Activated naive CD8-positive, alpha-beta T cell treated with anti-CD3 and anti-CD28 coated beads for 36 hours (primary cell): ENCODE data around the gene ARHGAP19. TPM values are rescaled to one million over a fixed set of nuclear protein-coding genes. Genes with fewer than 3 reads are reported as not detected.
A peak's percentile ranks its signal among the peaks of the same experiment; 100 is the strongest.

Experiments used
- DNase-seq: peaks from one replicate; pipeline ENCODE4 v3.0.0; 2021
- H3K27ac Mint-ChIP-seq: one replicate; pipeline ENCODE4 v1.8.0; 2022; ENCODE audit warnings: mild to moderate bottlenecking, moderate library complexity, mixed read lengths
- H3K27me3 Mint-ChIP-seq: one replicate; pipeline ENCODE4 v1.8.0; 2022; ENCODE audit warnings: mild to moderate bottlenecking, mixed read lengths
- H3K36me3 Mint-ChIP-seq: one replicate; pipeline ENCODE4 v1.8.0; 2021; ENCODE audit warnings: mild to moderate bottlenecking, mixed read lengths
- H3K4me1 Mint-ChIP-seq: one replicate; pipeline ENCODE4 v1.8.0; 2021; ENCODE audit warnings: mixed read lengths
- H3K4me3 Mint-ChIP-seq: one replicate; pipeline ENCODE4 v1.8.0; 2022; ENCODE audit warnings: mild to moderate bottlenecking, moderate library complexity, mixed read lengths
- H3K9me3 Mint-ChIP-seq: one replicate; pipeline ENCODE4 v1.8.0; 2022; ENCODE audit warnings: mixed read lengths
- total RNA-seq, 2 experiments: library from RNA; stranded (reverse); gene quantifications; one replicate each; pipeline ENCODE4 v1.2.3, GENCODE V29; 2021

Gene ARHGAP19
- total RNA-seq, 2 experiments from 2014 or later: 36.1 to 42.9 TPM

DNA sequence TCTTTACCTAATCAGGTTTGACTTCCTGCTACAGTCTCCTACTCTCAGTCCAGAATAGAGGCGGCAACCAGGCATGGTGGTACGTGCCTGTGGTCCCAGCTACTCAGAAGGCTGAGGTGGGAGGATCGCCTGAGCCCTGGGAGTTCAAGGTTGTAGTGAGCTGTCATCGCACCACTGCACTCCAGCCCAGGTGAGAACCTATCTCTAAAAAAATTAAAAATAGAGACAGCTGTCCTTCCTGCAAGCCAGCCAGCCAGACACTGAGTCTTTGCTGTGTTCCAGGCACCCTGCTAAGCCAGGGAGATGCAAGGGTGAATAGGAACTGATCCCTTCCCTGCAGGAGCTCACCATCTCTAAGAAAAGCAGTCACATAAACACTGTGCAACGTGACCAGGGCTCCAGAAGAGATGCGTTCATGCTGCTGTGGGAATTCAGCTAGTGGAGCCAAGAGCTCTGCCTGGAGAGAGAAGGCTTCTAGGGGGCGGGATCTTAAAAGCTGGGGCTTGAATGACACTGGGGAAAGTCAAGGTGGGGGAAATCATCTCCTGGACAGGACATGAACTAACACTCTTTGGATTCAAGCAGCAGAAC lies 84.6 kb downstream of the ARHGAP19 start:
- Mint-ChIP-seq H3K4me3 (no peak overlapping the region), H3K27me3 (peaks cover 7% of the 10 kb centered on the region), H3K4me1 (no peaks in the 10 kb centered on the region), H3K9me3 (no peaks in the 10 kb centered on the region), H3K27ac (no peak overlapping the region), H3K36me3 (no peaks in the 10 kb centered on the region)
- no peak for DNase-seq

GRCh38 chr10:97207131-97207530 lies 85.3 kb downstream of the ARHGAP19 start:
- H3K4me3 Mint-ChIP-seq: no peak overlapping the region
- H3K4me1 Mint-ChIP-seq: no peaks in the 10 kb centered on the region
- H3K27ac Mint-ChIP-seq: no peak overlapping the region
- H3K36me3 Mint-ChIP-seq: no peaks in the 10 kb centered on the region
- no peaks in the 10 kb centered on the region for H3K9me3 Mint-ChIP-seq
- peaks cover 9% of the 10 kb centered on the region for H3K27me3 Mint-ChIP-seq
- DNase-seq: no peak

GRCh38 chr10:97204826-97205679 lies 87.4 kb downstream of the ARHGAP19 start:
- Mint-ChIP-seq H3K27ac (no peak overlapping the region), H3K4me3 (no peak overlapping the region), H3K9me3 (no peaks in the 10 kb centered on the region), H3K36me3 (no peaks in the 10 kb centered on the region), H3K27me3 (peaks cover 10% of the 10 kb centered on the region), H3K4me1 (no peaks in the 10 kb centered on the region)
- DNase-seq: no peak

DNA sequence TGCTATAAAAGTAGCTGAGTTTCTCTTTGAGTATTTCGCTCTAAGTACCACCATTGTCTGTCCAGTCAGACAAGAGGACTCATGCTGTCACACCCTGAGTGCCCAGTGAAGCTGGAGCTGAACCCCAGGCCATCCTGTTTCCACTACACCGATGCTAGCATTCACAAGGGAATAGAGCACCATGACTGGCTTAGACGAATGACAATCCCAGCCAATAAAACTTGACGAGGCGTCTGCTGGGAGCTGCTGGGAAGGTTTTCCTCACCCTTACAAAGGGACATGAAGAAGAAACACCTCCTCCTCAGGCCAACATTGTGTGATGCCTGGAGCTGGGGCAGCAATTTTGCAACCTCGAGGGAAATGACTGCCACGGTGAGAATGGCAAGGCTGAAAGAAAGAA lies 89.2 kb downstream of the ARHGAP19 start:
- Mint-ChIP-seq H3K4me3 (no peak overlapping the region), H3K36me3 (no peaks in the 10 kb centered on the region), H3K27me3 (peaks cover 16% of the 10 kb centered on the region), H3K4me1 (peaks cover 4% of the 10 kb centered on the region), H3K27ac (no peak overlapping the region), H3K9me3 (no peaks in the 10 kb centered on the region)
- DNase-seq: no peak

GRCh38 chr10:97200616-97201015 lies 91.8 kb downstream of the ARHGAP19 start:
- H3K4me1 Mint-ChIP-seq: peaks cover 13% of the 10 kb centered on the region
- H3K27ac Mint-ChIP-seq: no peak overlapping the region
- DNase-seq: no peak
- no peaks in the 10 kb centered on the region for H3K9me3 Mint-ChIP-seq
- H3K4me3 Mint-ChIP-seq: no peak overlapping the region
- no peaks in the 10 kb centered on the region for H3K36me3 Mint-ChIP-seq
- peaks cover 18% of the 10 kb centered on the region for H3K27me3 Mint-ChIP-seq

DNA sequence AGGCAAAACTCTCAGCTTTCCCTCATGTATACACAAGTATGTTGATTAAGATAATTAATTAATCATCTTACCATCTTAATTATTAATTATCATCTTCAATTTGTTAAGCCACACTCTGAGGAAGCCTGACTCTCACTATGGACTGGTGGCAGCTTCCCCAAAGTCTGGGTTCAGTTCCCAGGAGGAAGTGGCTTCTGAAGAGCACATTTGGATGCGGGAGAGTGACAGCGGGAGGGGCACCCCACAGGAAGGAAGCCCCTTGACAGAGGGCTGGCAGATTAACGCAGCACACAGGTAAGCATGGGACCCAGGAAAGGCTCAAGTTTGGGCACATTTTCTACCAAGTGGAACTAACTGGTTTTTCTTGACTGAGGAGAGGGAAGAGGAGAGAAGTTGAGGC lies 93.3 kb downstream of the ARHGAP19 start:
- DNase-seq: no peak
- Mint-ChIP-seq H3K27me3 (peaks cover 30% of the 10 kb centered on the region), H3K9me3 (no peaks in the 10 kb centered on the region), H3K4me3 (no peak overlapping the region), H3K27ac (no peak overlapping the region), H3K4me1 (peaks cover 15% of the 10 kb centered on the region), H3K36me3 (no peaks in the 10 kb centered on the region)

GRCh38 chr10:97197030-97197500 lies 95.4 kb downstream of the ARHGAP19 start:
- Mint-ChIP-seq H3K27ac (no peak overlapping the region), H3K4me1 (peaks cover 15% of the 10 kb centered on the region), H3K9me3 (no peaks in the 10 kb centered on the region), H3K4me3 (peak overlapping the region; percentile 73), H3K27me3 (peaks cover 42% of the 10 kb centered on the region), H3K36me3 (no peaks in the 10 kb centered on the region)
- DNase-seq: no peak

GRCh38 chr10:97196223-97197029 lies 96.0 kb downstream of the ARHGAP19 start:
- peaks cover 46% of the 10 kb centered on the region for H3K27me3 Mint-ChIP-seq
- DNase-seq: peak; percentile 74
- peak overlapping the region; percentile 73 for H3K4me3 Mint-ChIP-seq
- H3K27ac Mint-ChIP-seq: no peak overlapping the region
- no peaks in the 10 kb centered on the region for H3K9me3 Mint-ChIP-seq
- no peaks in the 10 kb centered on the region for H3K36me3 Mint-ChIP-seq
- H3K4me1 Mint-ChIP-seq: peaks cover 15% of the 10 kb centered on the region

DNA sequence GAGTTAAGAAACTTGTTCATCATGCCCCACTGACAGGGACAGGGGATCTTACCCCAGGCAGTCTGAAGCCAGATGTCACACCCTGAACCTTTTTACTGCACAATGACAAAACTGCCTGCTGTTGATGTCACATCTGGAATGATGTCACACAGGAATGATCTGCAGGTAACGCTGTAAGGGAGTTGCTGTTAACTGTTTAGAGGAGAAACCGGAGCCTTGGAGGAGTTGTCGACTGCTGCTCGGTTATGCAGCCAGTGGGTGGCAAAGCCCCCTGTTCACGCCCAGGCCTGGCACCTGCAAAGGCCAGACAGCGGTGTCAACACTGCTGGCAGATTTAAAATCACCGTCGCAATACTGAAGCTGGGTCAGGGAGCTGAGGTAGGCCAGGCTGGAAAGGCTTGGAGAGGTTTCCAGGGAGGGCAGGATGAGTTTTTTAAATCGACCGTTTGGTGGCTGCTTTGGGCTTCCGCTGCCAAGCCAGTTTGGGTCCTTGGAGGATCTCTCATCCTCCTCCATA lies 96.7 kb downstream of the ARHGAP19 start:
- Mint-ChIP-seq H3K9me3 (no peaks in the 10 kb centered on the region), H3K4me1 (peaks cover 15% of the 10 kb centered on the region), H3K36me3 (no peaks in the 10 kb centered on the region), H3K4me3 (peak overlapping the region; percentile 71), H3K27me3 (peaks cover 48% of the 10 kb centered on the region), H3K27ac (no peak overlapping the region)
- DNase-seq: no peak

GRCh38 chr10:97192952-97193435 lies 99.4 kb downstream of the ARHGAP19 start:
- H3K36me3 Mint-ChIP-seq: no peaks in the 10 kb centered on the region
- no peak for DNase-seq
- H3K9me3 Mint-ChIP-seq: no peaks in the 10 kb centered on the region
- H3K4me3 Mint-ChIP-seq: no peak overlapping the region
- H3K27me3 Mint-ChIP-seq: peaks cover 56% of the 10 kb centered on the region
- no peak overlapping the region for H3K27ac Mint-ChIP-seq
- peaks cover 11% of the 10 kb centered on the region for H3K4me1 Mint-ChIP-seq

- H3K27ac Mint-ChIP-seq: no peak overlapping the region
- peaks cover under 1% of the 10 kb centered on the region for H3K4me1 Mint-ChIP-seq
- H3K27me3 Mint-ChIP-seq: peaks cover 74% of the 10 kb centered on the region
- DNase-seq: no peak
- H3K4me3 Mint-ChIP-seq: no peak overlapping the region
- no peaks in the 10 kb centered on the region for H3K36me3 Mint-ChIP-seq
- H3K9me3 Mint-ChIP-seq: no peaks in the 10 kb centered on the region
Observed at GRCh38 chr10:97190450-97190849, 102.0 kb downstream of the ARHGAP19 start.

GRCh38 chr10:97188261-97188711 lies 104.2 kb downstream of the ARHGAP19 start:
- no peak overlapping the region for H3K27ac Mint-ChIP-seq
- no peaks in the 10 kb centered on the region for H3K9me3 Mint-ChIP-seq
- H3K36me3 Mint-ChIP-seq: no peaks in the 10 kb centered on the region
- no peak overlapping the region for H3K4me3 Mint-ChIP-seq
- no peak for DNase-seq
- H3K27me3 Mint-ChIP-seq: peaks cover 79% of the 10 kb centered on the region
- peaks cover 3% of the 10 kb centered on the region for H3K4me1 Mint-ChIP-seq

DNA sequence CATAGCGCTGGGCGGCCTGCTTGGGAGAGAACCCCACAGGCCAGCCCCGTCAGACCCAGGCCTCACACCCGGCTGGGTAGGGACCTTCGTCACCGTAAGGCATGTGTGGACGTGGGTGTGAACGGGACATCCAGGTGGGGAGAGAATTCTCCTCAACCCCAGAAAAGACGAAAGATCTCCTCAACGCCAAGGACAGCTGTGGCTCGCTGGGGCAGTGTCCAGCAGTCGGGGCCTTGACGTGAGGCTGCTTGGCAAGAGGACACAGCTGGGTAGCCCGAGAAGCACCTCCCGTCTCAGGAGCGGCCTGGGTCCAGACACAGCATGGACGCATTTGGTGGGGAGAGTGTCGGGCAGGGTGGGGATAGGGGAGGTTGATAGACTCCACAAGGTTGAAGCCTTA lies 105.5 kb downstream of the ARHGAP19 start:
- DNase-seq: no peak
- Mint-ChIP-seq H3K4me3 (no peak overlapping the region), H3K27me3 (peaks cover 76% of the 10 kb centered on the region), H3K36me3 (no peaks in the 10 kb centered on the region), H3K4me1 (peaks cover 3% of the 10 kb centered on the region), H3K9me3 (no peaks in the 10 kb centered on the region), H3K27ac (no peak overlapping the region)

DNA sequence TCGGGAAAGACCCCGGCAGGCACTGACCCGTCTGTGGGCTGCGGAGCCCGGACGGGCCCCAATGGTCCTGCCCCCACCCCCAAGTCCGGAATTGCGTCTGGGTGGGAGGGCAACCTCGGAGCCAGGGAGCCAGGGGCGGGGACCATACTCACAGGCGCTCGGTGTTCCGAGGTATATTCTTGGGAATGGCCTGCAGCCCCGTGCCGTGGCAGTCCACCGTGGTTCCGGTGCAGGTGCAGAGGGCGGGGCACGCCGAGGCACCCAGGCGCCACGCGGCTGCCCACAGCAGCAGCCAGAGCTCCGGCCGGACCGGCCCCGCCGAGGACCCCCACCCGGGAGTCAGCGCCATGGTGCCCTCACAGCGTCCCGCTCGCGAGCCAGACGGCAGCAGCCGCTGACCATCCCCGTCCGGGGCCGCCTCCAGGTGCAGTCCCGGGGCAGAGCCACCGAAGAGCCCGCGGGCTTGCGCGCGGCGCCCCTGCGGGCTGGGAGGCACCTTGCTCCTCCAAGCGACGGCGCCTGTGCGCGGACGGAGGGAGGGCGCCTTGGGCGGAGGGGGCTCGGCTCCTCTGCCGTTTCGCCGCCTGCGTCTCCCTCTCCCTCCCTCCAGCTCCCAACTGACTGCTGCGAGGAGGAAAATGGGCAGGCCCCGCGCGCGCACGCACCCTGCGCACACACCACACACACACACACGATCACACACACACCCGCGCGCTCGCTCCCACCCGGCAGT lies 106.9 kb downstream of the ARHGAP19 start, which contains the start of gene SLIT1:
TSS of gene SLIT1 (minus strand) at position 634 of the 733 bp plus-strand sequence. CDS start at position 349, 285 bp downstream.
- no peaks in the 10 kb centered on the region for H3K36me3 Mint-ChIP-seq
- H3K9me3 Mint-ChIP-seq: no peaks in the 10 kb centered on the region
- peak within 1 kb of the TSS; percentile 47 for H3K4me3 Mint-ChIP-seq
- peaks cover 67% of the 10 kb centered on the region for H3K27me3 Mint-ChIP-seq
- DNase-seq: peak; percentile 26
- H3K27ac Mint-ChIP-seq: no peak within 1 kb of the TSS
- peaks cover 3% of the 10 kb centered on the region for H3K4me1 Mint-ChIP-seq
